Naive B cell (primary cell): ENCODE data around the gene HOXA5. TPM values are rescaled to one million over a fixed set of nuclear protein-coding genes. Genes with fewer than 3 reads are reported as not detected.

Source experiments
- ATAC-seq, 2 donors: fragments of 150-1000 bp; cut with Tn5 transposase; 2 replicates each; pipeline ENCODE4 v1.10.0; 2021; ENCODE audit warnings: low read depth in 2 of 2, mild to moderate bottlenecking in 2 of 2, moderate library complexity in 2 of 2
- DNase-seq: peaks from one replicate; pipeline ENCODE4 v3.0.0; 2022
- H3K27ac Mint-ChIP-seq, 6 donors: one replicate each; pipeline ENCODE4 v1.8.0; 2020 to 2022; ENCODE audit warnings: mild to moderate bottlenecking in 6 of 6, mixed read lengths in 6 of 6, moderate library complexity in 5 of 6, inconsistent platforms in 2 of 6
- H3K27me3 Mint-ChIP-seq, 3 donors: one replicate each; pipeline ENCODE4 v1.8.0; 2021 to 2022; ENCODE audit warnings: mixed read lengths in 3 of 3, mild to moderate bottlenecking in 1 of 3
- H3K36me3 Mint-ChIP-seq, 2 donors: one replicate each; pipeline ENCODE4 v1.8.0; 2020 to 2022; ENCODE audit warnings: mixed read lengths in 2 of 2, inconsistent platforms in 1 of 2, mild to moderate bottlenecking in 1 of 2
- H3K4me1 Mint-ChIP-seq, 3 donors: one replicate each; pipeline ENCODE4 v1.8.0; 2020 to 2022; ENCODE audit warnings: mixed read lengths in 3 of 3, inconsistent platforms in 1 of 3, mild to moderate bottlenecking in 1 of 3, moderate library complexity in 1 of 3
- H3K4me3 Mint-ChIP-seq, 8 donors: one replicate each; pipeline ENCODE4 v1.8.0; 2020 to 2022; ENCODE audit warnings: mild to moderate bottlenecking in 8 of 8, mixed read lengths in 8 of 8, moderate library complexity in 8 of 8, inconsistent platforms in 2 of 8
- H3K9me3 Mint-ChIP-seq, 7 donors: one replicate each; pipeline ENCODE4 v1.8.0; 2020 to 2022; ENCODE audit warnings: mixed read lengths in 7 of 7, mild to moderate bottlenecking in 5 of 7, inconsistent platforms in 2 of 7, moderate library complexity in 1 of 7
- polyA plus RNA-seq, 6 donors: library from polyadenylated mRNA; unstranded; fragments of 300-500 nt; fragmentation: Illumina TruSeq; gene quantifications; one replicate each; pipeline ENCODE4 v1.2.3, GENCODE V29; 2021; ENCODE audit warnings: low read depth in 6 of 6

Gene HOXA5
- polyA plus RNA-seq, 6 donors from 2014 or later = not detected

DNA sequence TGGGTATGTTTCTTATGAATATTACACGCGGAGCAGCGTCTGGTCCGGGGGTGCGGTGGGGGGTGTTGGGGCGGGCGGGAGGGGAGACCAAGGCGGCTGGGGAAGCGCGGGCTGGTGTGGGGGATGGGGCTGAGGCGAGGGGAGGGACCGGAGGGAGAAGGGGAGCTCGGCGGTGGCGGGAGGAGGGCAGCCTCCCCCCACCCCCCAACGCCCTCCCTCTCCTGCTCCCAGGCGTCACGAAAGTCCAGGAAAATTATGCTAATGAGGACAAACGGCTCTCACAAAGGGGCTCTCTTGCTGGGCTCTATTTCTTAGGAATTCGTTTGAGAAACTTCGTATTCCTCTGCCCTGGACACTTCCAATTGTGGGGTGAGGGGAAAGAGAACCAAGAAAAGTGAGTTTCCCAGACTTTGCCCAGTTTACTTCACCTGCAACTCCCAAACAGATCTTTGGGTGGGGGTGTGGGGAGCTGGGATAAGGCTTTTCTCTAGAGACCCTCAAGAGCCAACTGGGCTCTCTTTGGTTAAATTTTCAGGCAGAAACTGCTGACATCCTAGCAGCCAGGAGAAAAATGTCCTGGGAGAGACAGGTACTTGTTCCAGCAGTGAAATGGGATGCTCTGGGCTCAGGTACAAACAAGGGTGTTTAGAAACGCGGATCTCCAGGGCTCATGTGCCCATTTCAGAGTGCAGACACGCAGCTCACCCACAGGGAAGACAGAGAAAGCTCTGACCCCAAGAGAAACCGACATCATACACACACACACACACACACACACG, 29.3 kb downstream of the HOXA5 start:
- ATAC-seq = no peak
- H3K27ac Mint-ChIP-seq = no peak overlapping the region

DNA sequence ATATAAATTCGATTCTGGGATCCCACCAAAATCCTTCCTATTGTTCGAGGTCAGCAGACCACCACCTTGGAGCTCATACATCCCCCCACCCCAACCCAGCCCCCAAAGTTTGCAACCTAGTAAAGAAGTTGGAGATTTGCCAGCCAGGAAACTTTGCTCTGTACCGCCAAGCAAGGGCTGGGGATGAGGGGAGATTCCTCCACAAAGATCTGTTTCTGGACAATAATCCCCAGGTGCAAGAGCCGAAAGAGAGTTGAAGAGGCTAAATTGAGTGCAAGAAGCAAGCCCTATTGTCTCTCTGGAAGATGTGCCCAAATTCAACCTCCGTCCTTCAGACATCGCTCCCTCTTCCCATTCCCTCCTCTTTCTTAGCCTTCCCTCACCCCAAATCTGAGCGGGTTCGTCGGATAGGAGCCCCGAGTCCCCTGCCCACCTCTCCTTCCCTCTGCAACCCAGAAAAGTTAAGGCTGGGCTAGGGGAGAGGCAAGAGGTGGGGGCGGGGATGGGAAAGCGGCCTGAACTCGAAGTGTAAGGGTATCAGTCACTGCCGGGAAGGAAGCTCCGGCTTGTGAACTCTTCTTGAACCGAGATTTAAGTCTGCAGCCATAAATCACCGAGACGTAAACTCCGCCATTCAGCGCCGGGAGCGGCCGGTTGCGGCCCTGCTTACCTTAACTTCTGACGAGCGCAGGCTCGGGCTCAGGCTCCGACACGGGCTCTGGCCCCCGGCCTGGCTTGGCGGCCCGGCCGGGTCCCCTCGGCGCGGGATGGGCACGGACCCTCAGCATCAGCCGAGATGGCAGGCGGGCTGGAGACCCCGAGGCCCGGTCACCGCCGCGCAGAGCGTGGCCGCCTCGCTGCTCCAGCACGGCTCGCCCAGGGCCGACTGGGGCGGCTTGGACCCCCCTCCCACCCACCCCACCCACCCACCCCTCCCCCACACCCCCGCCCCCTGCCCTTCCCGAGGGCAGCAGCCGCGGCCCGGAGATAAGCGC, 30.2 kb downstream of the HOXA5 start:
- H3K4me1 Mint-ChIP-seq = no peaks in the 10 kb centered on the region
- H3K27ac Mint-ChIP-seq = no peak overlapping the region
- peaks cover 0 to 41% (median 7%) of the 10 kb centered on the region in 3 donors for H3K27me3 Mint-ChIP-seq
- DNase-seq = no peak
- H3K9me3 Mint-ChIP-seq = no peaks in the 10 kb centered on the region
- ATAC-seq = no peak
- no peak overlapping the region for H3K4me3 Mint-ChIP-seq
- H3K36me3 Mint-ChIP-seq = no peaks in the 10 kb centered on the region

More for the DNA sequence above, 29.3 kb downstream of the HOXA5 start:
- Mint-ChIP-seq H3K27me3 (peaks cover 0 to 44% (median 7%) of the 10 kb centered on the region in 3 donors), H3K9me3 (no peaks in the 10 kb centered on the region), H3K36me3 (no peaks in the 10 kb centered on the region), H3K4me1 (no peaks in the 10 kb centered on the region), H3K4me3 (no peak overlapping the region)
- no peak for DNase-seq

DNA sequence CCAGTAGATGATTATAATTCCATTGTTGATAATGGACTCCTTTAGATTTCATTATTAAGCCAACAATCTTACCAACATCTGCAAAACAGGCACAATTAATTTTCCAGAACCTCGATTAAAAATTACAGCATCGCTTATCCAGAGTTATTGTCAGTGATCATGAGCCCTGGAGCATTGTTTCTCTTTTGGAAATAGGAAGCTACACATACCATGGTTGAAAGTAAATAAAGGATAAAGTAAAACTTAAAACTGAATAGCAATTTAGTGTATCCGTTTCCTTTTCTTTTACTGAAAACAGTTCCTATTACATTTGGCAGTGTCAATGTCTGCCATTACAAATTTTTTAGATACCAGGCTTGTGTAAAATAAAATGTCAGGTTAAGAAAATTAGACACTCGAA, 31.1 kb downstream of the HOXA5 start:
- Mint-ChIP-seq H3K27ac (no peak overlapping the region), H3K4me1 (no peaks in the 10 kb centered on the region), H3K4me3 (no peak overlapping the region), H3K9me3 (peaks cover 0 to 4% (median 0%) of the 10 kb centered on the region in 7 donors), H3K36me3 (peaks cover 0 to 6% of the 10 kb centered on the region in 2 donors), H3K27me3 (peaks cover 0 to 33% (median 0%) of the 10 kb centered on the region in 3 donors)
- DNase-seq (no peak), ATAC-seq (no peak)

DNA sequence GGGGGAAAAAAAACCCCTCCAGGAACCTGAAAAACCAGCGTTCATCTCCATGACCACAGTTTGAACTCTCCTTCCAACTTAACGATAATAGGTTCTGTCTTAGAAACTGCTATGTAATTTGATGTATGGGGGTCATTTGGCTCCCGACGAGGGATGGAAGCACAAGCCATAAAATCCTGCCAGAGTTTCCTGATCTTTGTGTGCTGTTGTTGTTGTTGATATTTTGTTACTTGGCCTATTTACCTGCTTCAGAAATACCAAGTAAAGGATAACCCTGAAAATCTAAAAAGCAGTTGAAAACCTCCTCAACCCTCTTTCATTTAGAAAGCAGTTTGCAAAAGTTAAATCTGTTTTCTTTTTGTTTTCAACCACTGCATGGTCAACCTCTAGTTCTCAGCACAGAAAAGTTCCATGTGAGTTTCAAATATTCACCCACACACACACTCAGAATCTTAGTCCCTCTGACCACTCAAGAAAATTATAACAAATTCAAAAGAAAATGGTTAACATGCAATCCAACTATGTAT, 31.7 kb downstream of the HOXA5 start:
- DNase-seq (no peak), ATAC-seq (no peak)
- no peak overlapping the region for H3K4me3 Mint-ChIP-seq
- H3K4me1 Mint-ChIP-seq = no peaks in the 10 kb centered on the region
- peaks cover 0 to 8% of the 10 kb centered on the region in 2 donors for H3K36me3 Mint-ChIP-seq
- H3K9me3 Mint-ChIP-seq = peaks cover 0 to 4% (median 0%) of the 10 kb centered on the region in 7 donors
- peaks cover 0 to 29% (median 0%) of the 10 kb centered on the region in 3 donors for H3K27me3 Mint-ChIP-seq
- no peak overlapping the region for H3K27ac Mint-ChIP-seq

DNA sequence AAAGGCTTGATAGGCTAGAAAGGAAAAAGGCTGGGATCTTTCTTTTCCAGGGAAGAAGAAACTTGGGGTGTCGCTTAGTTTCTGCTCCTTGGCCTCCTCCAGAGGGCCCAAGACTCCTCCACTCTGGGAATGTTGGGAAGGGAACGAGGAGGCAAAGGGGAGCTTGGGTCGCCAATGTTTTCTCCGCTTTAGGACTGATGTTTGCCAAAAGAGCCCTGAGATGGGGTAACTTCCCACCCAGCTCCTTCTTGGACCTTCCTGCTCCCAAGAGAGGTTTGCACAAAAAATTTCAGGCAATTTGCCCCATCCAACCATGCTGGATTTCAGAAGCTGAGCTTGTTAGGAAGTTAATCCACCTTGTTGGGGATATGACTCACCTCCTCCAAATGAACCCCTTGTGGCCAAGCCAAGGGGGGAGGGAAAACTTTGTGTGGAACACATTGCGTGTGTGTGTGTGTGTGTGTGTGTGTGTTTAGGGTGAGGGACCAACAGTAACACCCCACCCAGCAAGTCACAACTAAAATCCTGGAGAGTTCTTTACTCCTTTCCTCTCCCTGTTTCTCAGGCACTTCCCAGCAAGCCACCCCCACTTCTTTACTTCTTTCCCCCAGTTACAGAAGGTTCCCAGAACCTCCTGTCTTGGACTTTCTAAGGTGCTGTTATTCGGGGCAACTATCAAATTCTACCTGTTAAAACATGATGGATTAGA, 32.3 kb downstream of the HOXA5 start:
- Mint-ChIP-seq H3K27ac (no peak overlapping the region), H3K9me3 (peaks cover 0 to 4% (median 0%) of the 10 kb centered on the region in 7 donors), H3K4me3 (no peak overlapping the region), H3K4me1 (no peaks in the 10 kb centered on the region), H3K36me3 (peaks cover 0 to 8% of the 10 kb centered on the region in 2 donors), H3K27me3 (peaks cover 0 to 28% (median under 1%) of the 10 kb centered on the region in 3 donors)
- no peak for DNase-seq
- ATAC-seq = no peak

DNA sequence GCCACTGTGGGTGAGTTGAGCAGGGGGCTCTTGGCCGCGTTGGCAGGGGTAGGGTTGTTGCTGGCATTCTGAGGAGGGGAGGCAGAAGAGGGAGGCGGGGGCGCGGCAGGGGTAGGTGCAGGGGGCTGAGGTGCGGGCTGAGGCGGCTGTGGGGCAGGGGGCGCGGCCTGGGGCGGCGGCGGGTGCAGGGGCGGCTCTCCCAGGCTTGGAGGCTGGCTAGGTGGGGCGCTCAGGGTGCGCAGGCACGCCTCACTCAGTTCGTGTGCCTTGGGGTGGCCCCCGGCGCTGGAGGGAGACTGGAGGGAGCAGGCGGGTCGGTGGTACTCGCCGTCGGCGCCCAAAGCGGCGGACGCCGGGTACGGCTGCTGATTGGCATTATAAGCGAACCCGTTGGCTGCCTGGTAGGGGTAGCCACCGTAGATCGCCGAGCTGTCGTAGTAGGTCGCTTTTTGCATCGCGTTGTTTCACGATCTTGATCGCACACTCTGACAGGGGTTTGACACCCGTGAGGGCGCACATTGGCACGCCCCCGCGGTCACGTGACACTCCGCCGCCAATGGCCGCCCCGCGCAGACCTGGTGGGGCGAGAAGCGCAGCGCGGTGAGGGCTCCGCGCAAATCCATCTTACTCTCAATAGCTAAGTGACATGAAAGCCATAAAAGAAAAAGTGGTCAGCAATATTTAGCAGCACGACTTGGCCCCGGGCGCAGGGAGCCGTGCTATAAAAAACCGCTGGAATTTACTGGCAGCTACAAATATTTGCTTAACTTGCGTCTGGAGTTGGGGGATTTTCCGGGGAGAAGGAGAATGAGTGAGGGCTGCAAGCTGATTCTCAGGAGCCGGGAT, 33.1 kb downstream of the HOXA5 start:
- Mint-ChIP-seq H3K27me3 (peaks cover 3 to 32% (median 6%) of the 10 kb centered on the region in 3 donors), H3K27ac (no peak overlapping the region)

DNA sequence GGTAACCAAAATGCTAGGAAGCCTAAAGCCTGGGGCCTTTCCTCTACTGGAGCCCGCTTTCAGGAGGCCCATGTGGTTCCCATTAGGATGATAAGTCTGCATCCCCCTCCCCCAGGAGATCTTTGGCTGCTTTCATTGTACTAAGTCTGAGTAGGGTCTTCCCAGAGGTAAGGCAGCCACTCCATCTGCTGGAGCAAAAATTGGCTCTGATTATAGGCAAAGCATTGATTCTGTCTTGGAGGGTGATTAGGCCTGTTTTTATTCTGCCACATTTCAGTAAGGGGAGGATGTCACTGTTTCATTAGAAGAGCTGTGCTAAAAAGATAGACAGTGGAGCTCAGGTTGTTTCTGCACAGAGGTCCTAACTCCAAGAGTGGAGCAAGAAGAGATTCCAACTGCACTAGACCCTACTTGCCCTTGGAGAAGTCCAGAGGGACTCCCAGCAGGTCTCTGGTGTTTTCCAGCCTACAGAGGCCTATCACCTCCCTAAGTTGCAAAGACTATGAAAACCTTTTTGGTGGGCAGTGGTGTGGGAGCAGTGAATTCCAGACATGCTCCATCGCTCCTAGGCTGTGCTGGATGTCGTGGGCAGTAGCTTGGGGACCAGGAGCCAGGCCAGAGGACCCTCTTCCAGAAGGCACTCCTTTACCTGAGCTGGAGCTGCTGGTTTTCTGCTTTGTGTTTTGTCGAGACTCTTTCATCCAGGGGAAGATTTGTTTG, 33.9 kb downstream of the HOXA5 start:
- Mint-ChIP-seq H3K36me3 (peaks cover 0 to 8% of the 10 kb centered on the region in 2 donors), H3K4me3 (peak overlapping the region in 1 of 8 donors; percentile 29), H3K4me1 (no peaks in the 10 kb centered on the region), H3K27me3 (peaks cover 11 to 38% (median 11%) of the 10 kb centered on the region in 3 donors), H3K9me3 (peaks cover 0 to 4% (median 0%) of the 10 kb centered on the region in 7 donors), H3K27ac (no peak overlapping the region)
- DNase-seq = no peak
- no peak for ATAC-seq

More for the DNA sequence above, 33.1 kb downstream of the HOXA5 start:
- Mint-ChIP-seq H3K4me1 (no peaks in the 10 kb centered on the region), H3K9me3 (peaks cover 0 to 4% (median 0%) of the 10 kb centered on the region in 7 donors), H3K36me3 (peaks cover 0 to 8% of the 10 kb centered on the region in 2 donors), H3K4me3 (peak overlapping the region in 1 of 8 donors; percentile 29)
- ATAC-seq (no peak), DNase-seq (no peak)

DNA sequence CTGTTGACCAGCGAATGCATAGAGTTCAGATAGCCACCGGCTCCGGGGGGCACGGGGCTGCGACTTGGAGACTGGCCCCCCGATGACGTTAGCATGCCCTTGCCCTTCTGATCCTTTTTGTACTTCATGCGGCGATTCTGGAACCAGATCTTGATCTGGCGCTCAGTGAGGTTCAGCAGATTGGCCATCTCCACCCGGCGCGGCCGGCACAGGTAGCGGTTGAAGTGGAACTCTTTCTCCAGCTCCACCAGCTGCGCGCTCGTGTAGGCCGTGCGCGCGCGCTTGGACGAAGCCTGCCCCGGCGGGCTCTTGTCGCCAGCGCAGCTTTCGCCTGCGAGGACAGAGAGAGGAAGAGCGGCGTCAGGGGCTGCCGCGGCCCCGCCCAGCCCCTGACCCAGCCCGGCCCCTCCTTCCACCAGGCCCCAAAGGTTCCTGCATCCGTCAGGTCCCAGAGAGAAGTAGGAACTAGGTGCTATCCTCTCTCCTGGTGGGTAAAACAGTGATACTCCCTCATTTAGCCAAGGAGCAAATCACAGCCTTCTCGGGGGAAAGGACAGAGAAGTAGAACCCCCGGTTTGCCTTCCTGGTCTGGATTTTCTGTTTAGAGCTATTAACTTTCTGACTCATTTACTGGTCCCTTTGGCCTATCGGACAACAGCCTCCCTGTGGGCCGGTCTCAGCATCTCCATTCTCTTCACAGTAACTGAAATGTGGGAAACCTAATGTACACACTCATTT, 34.9 kb downstream of the HOXA5 start:
- Mint-ChIP-seq H3K4me3 (no peak overlapping the region), H3K27me3 (peaks cover 22 to 48% (median 22%) of the 10 kb centered on the region in 3 donors), H3K36me3 (peaks cover 0 to 14% of the 10 kb centered on the region in 2 donors), H3K9me3 (peaks cover 0 to 4% (median 0%) of the 10 kb centered on the region in 7 donors), H3K4me1 (peaks cover 0 to 6% (median 3%) of the 10 kb centered on the region in 3 donors), H3K27ac (no peak overlapping the region)
- no peak for DNase-seq
- ATAC-seq = no peak

DNA sequence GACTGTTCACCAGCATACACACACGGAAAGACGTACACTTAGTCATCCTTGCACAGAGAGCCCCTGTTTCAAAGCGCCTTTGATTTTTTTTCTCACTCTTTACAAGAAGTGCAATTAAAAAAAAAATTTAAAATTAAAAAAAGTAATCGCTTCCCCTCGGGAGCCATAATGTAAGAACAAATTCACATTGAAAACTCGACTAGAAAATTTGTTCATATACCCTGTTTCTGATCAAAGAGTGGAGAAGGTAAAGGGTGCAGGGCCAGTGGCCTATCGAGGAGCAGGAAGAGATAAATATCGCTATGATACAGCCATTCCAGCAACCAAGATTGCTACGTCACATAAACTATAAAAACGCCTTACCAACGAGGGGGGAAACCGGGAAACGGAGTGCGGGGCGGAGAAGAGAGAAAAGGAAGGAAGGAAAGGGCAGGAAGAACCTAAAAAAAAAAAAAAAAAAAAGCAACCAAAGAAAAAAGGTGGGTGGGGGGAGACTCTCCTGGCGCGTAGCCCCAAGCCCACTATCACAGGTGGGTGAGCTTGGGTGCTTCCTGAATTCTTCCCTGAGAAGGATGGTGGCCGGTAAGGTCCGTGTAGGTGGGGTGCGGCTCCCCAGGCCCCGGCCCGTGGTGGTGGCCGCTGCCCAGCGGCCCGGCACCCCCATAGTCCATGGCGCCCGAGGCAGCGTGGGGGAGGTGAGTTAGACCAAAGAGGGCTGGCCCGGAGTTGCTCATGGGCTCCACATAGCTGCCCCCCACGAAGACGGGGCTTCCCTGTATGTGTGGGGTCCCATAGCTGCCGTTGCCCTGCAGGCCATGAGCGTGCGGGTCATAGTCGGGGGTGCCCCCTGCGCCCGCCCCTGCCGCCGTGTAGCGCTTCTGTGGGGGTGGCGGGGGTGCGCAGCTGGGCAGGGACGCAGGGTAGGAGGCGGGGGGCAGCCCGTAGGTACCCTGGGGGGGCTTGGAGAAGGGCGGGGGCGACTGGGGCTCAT, 35.8 kb downstream of the HOXA5 start:
- H3K27ac Mint-ChIP-seq = no peak overlapping the region
- ATAC-seq = no peak

DNA sequence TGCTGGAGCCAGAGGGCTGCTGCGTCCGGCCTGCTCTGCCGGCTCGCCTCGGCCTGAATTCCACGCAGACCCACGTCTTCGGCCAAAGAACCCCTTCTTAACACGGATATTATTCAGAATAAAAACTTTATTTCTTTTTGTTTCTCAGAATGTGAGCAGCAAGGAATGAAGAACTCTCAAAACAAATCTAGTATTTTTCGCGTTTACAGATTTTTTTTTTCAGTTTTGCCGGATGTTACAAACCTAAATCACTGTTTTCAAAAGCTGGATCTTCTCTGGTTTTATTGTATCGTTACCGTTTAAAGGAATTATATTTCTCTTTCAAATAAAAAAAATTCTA, 36.6 kb downstream of the HOXA5 start:
- peaks cover 0 to 24% of the 10 kb centered on the region in 2 donors for H3K36me3 Mint-ChIP-seq
- no peak for ATAC-seq
- peaks cover 37 to 60% (median 39%) of the 10 kb centered on the region in 3 donors for H3K27me3 Mint-ChIP-seq
- H3K4me1 Mint-ChIP-seq = peaks cover 13 to 18% (median 13%) of the 10 kb centered on the region in 3 donors
- DNase-seq = no peak
- peaks cover 0 to 4% (median 0%) of the 10 kb centered on the region in 7 donors for H3K9me3 Mint-ChIP-seq
- no peak overlapping the region for H3K27ac Mint-ChIP-seq
- no peak overlapping the region for H3K4me3 Mint-ChIP-seq

More for the DNA sequence above, 35.8 kb downstream of the HOXA5 start:
- Mint-ChIP-seq H3K36me3 (peaks cover 0 to 21% of the 10 kb centered on the region in 2 donors), H3K4me1 (peaks cover 5 to 13% (median 7%) of the 10 kb centered on the region in 3 donors), H3K9me3 (peaks cover 0 to 4% (median 0%) of the 10 kb centered on the region in 7 donors), H3K4me3 (no peak overlapping the region), H3K27me3 (peaks cover 30 to 57% (median 30%) of the 10 kb centered on the region in 3 donors)
- DNase-seq = no peak
